Sigmoid colon (tissue), 7 donors: ENCODE results near the gene DAB2IP. TPM values are rescaled to one million over a fixed set of nuclear protein-coding genes. Genes with fewer than 3 reads are reported as not detected.

Experiments
- DNase-seq: peaks from one replicate; pipeline ENCODE4 v3.0.0-alpha.2; 2019
- H3K27ac ChIP-seq, 4 donors: fragments of 200-600 bp; sonication (generic); one replicate each; pipeline ENCODE4 v1.5.1; 2016 to 2019; ENCODE audit warnings: mild to moderate bottlenecking in 1 of 4
- H3K27me3 ChIP-seq, 3 donors: fragments of 200-600 bp; sonication (generic); one replicate each; pipeline ENCODE4 v1.5.1; 2019; ENCODE audit warnings: mild to moderate bottlenecking in 1 of 3
- H3K36me3 ChIP-seq, 4 donors: fragments of 200-600 bp; sonication (generic); one replicate each; pipeline ENCODE4 v1.5.1; 2016 to 2019
- H3K4me1 ChIP-seq, 4 donors: fragments of 200-600 bp; sonication (generic); one replicate each; pipeline ENCODE4 v1.5.1; 2017 to 2019
- H3K4me3 ChIP-seq, 4 donors: fragments of 200-600 bp; sonication (generic); one replicate each; pipeline ENCODE4 v1.5.1; 2017 to 2019; ENCODE audit warnings: mild to moderate bottlenecking in 2 of 4, moderate library complexity in 1 of 4
- H3K9me3 ChIP-seq, 4 donors: fragments of 200-600 bp in 3 of 4; sonication (generic) in 3 of 4; one replicate each; pipeline versions ENCODE4 v1.5.1 to v1.6.1; 2013 to 2019
- EP300 ChIP-seq, 4 donors: sonication (generic); formaldehyde crosslinking; IDR thresholded peaks; one replicate each; pipeline ENCODE4 v1.6.1; 2017; ENCODE audit warnings: antibody characterized with exemption in 4 of 4
- POLR2A ChIP-seq, 2 donors: fragments of 450-650 bp; IDR thresholded peaks; one replicate each; pipeline ENCODE4 v1.6.1; 2016; ENCODE audit warnings: antibody characterized with exemption in 2 of 2, mild to moderate bottlenecking in 2 of 2, moderate library complexity in 2 of 2
- POLR2AphosphoS5 ChIP-seq, 4 donors: sonication (generic); formaldehyde crosslinking; IDR thresholded peaks; one replicate each; pipeline ENCODE4 v1.6.1; 2017; ENCODE audit warnings: antibody characterized with exemption in 4 of 4
- WGBS, 2 donors: extraction: QIAGEN DNeasy Blood & Tissue Kit; methylation state at CpG; one replicate each; pipeline ENCODE4 v1.1.7; 2013; 5-methylcytosine and 5-hydroxymethylcytosine counted together
- intact Hi-C: fragments of 100-400 bp; cut with DNase I; formaldehyde crosslinking; loops from one replicate; pipeline ENCODE4 v1.15.1; 2023
- polyA plus RNA-seq, 3 donors: library from polyadenylated mRNA; stranded (reverse); fragments of 200-250 nt; gene quantifications; one replicate each; pipeline ENCODE4 v1.2.3, GENCODE V29; 2013
- total RNA-seq, 4 donors: library from RNA; depleted of rRNA; stranded (reverse); fragments of >200 nt; gene quantifications; one replicate each; pipeline ENCODE4 v1.1.0, GENCODE V29; 2016
- TF ChIP-seq, protein P1 (sequence below), 4 experiments: fragments of 450-650 bp in 3 of 4; fragments of 200-600 bp in 1 of 4; IDR thresholded peaks; one replicate each; pipeline ENCODE4 v1.5.1; 2016 to 2019; ENCODE audit warnings: antibody characterized with exemption in 4 of 4, mild to moderate bottlenecking in 3 of 4, moderate library complexity in 2 of 4
- donor health status: healthy with polysubstance abuse.
- donor health status: Bipolar disorder and iron deficiency.
- donor health status: healthy.

Gene DAB2IP
- total and polyA plus RNA-seq, 7 donors = 20.1 to 52.4 (median 34.7) TPM

DNA sequence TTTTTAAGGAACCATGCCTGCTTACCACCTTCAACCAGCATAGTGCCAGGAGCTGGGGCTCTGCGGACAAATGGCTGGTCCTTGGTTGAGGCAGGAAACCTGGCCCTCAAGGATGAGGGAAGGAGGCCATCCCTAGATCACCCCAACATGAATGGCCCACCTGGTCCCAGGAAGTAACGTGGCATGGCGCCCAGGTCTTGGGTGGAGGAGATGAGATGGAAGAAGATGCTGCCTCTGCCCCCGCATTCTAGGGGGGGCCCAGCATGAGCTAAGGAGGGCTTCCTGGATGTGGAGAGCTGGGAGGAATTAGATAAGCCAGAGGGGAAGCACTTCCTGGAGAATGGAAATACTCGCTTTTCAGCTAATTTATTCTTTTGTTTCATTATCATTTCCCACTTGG lies 95.0 kb downstream of the DAB2IP start:
- H3K27me3 ChIP-seq = no peaks in the 10 kb centered on the region
- TF ChIP-seq, protein P1, sequence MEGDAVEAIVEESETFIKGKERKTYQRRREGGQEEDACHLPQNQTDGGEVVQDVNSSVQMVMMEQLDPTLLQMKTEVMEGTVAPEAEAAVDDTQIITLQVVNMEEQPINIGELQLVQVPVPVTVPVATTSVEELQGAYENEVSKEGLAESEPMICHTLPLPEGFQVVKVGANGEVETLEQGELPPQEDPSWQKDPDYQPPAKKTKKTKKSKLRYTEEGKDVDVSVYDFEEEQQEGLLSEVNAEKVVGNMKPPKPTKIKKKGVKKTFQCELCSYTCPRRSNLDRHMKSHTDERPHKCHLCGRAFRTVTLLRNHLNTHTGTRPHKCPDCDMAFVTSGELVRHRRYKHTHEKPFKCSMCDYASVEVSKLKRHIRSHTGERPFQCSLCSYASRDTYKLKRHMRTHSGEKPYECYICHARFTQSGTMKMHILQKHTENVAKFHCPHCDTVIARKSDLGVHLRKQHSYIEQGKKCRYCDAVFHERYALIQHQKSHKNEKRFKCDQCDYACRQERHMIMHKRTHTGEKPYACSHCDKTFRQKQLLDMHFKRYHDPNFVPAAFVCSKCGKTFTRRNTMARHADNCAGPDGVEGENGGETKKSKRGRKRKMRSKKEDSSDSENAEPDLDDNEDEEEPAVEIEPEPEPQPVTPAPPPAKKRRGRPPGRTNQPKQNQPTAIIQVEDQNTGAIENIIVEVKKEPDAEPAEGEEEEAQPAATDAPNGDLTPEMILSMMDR (IDR thresholded peaks at IDR 0.05) = no peak
- TF ChIP-seq POLR2AphosphoS5 (IDR thresholded peaks at IDR 0.05) = no peak
- no peak for TF ChIP-seq POLR2A (IDR thresholded peaks at IDR 0.05)
- TF ChIP-seq EP300 (IDR thresholded peaks at IDR 0.05) = no peak
- peaks cover 0 to 99% (median 95%) of the 10 kb centered on the region in 4 donors for H3K4me1 ChIP-seq
- H3K9me3 ChIP-seq = no peaks in the 10 kb centered on the region
- DNase-seq = no peak
- H3K36me3 ChIP-seq = no peaks in the 10 kb centered on the region
- WGBS, 2 donors = 88% methylated on average over 5 of the region's 5 CpGs
- H3K27ac ChIP-seq = peak overlapping the region; percentile 33 to 94 (median 90)
- intact Hi-C loops = no loop called here
- H3K4me3 ChIP-seq = no peak overlapping the region

DNA sequence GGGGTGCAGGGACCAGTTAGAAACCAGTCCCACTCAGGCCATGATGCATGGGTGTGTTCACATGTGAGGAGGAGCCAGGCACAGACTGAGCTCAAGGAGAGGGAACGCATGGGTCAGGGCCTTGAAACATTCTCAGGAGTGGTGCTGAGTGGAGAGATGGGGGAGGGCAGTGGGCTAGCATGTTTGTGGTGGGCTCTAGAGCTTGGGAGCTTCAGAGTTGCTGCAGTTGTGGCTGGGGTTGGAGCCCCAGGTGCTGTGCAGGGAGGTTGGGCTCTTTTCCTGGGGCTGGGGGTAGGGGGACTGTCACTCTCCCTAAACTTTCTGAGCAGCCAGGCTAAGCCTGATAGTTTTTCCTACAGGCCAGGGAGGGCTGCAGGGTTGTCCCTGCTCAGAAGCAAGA lies 95.4 kb downstream of the DAB2IP start:
- H3K9me3 ChIP-seq = no peaks in the 10 kb centered on the region
- H3K4me3 ChIP-seq = no peak overlapping the region
- intact Hi-C loops = no loop called here
- 21 to 65% methylated on average over 1 of the region's 1 CpG for WGBS, 2 donors
- H3K36me3 ChIP-seq = no peaks in the 10 kb centered on the region
- H3K27ac ChIP-seq = peak overlapping the region; percentile 33 to 94 (median 90)
- TF ChIP-seq POLR2AphosphoS5 (IDR thresholded peaks at IDR 0.05) (no peak), POLR2A (IDR thresholded peaks at IDR 0.05) (no peak), EP300 (IDR thresholded peaks at IDR 0.05) (no peak)
- TF ChIP-seq, protein P1 (IDR thresholded peaks at IDR 0.05) = no peak
- DNase-seq = no peak
- H3K4me1 ChIP-seq = peaks cover 0 to 99% (median 95%) of the 10 kb centered on the region in 4 donors
- H3K27me3 ChIP-seq = no peaks in the 10 kb centered on the region

DNA sequence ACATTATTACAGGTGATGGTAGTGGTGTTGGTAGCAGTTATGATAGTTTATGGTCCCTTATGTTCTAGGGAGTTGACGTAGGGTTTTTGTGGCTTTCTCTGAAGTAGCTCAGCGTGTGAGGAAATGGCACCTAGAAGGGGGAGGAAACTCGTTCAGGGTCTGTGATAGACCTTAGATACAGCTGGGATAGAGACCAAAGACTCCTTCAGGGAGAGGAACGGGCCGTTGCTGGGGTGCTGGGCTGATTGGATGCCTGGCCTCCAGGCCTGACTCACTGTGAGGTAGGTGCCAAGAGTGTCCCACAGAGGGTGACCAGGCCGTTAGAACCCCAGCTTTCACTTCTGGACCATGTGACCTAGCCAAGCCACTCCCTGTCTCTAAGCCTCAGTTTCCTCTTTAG lies 96.6 kb downstream of the DAB2IP start:
- Histone ChIP-seq H3K36me3 (no peaks in the 10 kb centered on the region), H3K27ac (peak overlapping the region; percentile 79 to 94 (median 90)), H3K27me3 (no peaks in the 10 kb centered on the region), H3K4me1 (peaks cover 0 to 98% (median 95%) of the 10 kb centered on the region in 4 donors), H3K9me3 (no peaks in the 10 kb centered on the region), H3K4me3 (no peak overlapping the region)
- intact Hi-C loops = no loop called here
- TF ChIP-seq, protein P1 (IDR thresholded peaks at IDR 0.05) = no peak
- TF ChIP-seq POLR2AphosphoS5 (IDR thresholded peaks at IDR 0.05) = no peak
- TF ChIP-seq POLR2A (IDR thresholded peaks at IDR 0.05) = no peak
- TF ChIP-seq EP300 (IDR thresholded peaks at IDR 0.05) = no peak
- 34% methylated on average over 6 of the region's 6 CpGs for WGBS, 2 donors
- no peak for DNase-seq

DNA sequence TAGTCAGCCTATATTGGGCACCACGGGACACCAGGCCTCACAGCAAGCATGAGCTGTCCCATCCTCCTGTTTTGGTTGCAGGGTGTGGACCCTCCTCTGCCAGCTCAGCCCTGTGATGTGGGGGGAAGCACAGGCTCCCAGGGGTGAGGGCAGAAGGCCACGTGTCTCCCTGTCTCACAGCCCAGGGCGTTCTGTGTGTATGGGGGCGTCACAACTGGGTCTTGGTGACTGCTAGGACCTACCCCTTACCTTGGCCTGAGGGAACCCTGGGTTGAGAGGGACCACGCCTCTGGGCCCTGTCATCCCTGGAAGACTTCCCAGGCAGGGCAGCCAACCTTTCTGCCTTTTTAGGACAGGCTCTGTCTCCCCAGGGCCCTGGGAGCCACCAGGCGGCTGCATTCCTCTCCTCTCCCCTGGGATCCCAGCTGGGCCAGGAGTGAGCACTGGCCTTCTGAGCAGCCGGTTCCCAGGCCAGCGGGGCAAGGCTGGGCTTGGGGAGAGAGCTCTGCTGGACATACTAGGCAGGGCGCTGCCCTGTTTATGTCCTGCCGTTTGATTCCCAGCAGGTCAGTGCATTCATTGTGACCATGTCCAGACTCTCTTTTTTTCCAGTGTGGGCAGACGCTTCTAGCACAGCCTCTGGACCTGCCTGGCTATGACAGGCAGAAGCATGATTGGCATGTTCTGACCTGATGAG lies 97.4 kb downstream of the DAB2IP start:
- intact Hi-C loops = no loop called here
- Histone ChIP-seq H3K27ac (peak overlapping the region; percentile 79 to 94 (median 90)), H3K9me3 (no peaks in the 10 kb centered on the region), H3K4me1 (peaks cover 0 to 99% (median 98%) of the 10 kb centered on the region in 4 donors), H3K4me3 (no peak overlapping the region), H3K27me3 (no peaks in the 10 kb centered on the region), H3K36me3 (no peaks in the 10 kb centered on the region)
- peak; percentile 85 for DNase-seq
- 69 to 75% methylated on average over 11 of the region's 11 CpGs for WGBS, 2 donors
- TF ChIP-seq, protein P1 (IDR thresholded peaks at IDR 0.05) = peak in 3 of 4 experiments; percentile 9 to 17 (median 15)
- no peak for TF ChIP-seq EP300 (IDR thresholded peaks at IDR 0.05)
- peak in 3 of 4 donors; percentile 28 to 47 (median 35) for TF ChIP-seq POLR2AphosphoS5 (IDR thresholded peaks at IDR 0.05)
- no peak for TF ChIP-seq POLR2A (IDR thresholded peaks at IDR 0.05)
